ENCODE measurements around the gene SNX8.

The SNX8 gene

GRCh38 chr7:2223321-2223720 lies 90.9 kb downstream of the SNX8 start:
- no peak for DNase-seq (ENCODE audit: low read depth in 2 of 2)

GRCh38 chr7:2222516-2222915 lies 91.7 kb downstream of the SNX8 start:
- no peak for DNase-seq (ENCODE audit: low read depth in 2 of 2)

GRCh38 chr7:2220954-2221353 lies 93.3 kb downstream of the SNX8 start:
- DNase-seq (ENCODE audit: low read depth in 2 of 2): no peak

- DNase-seq (ENCODE audit: low read depth in 2 of 2): no peak
These were observed 93.7 kb downstream of the SNX8 start for GRCh38 chr7:2220506-2220905.

GRCh38 chr7:2220030-2220429 lies 94.2 kb downstream of the SNX8 start:
- no peak for DNase-seq (ENCODE audit: low read depth in 2 of 2)

GRCh38 chr7:2219606-2220005 lies 94.6 kb downstream of the SNX8 start:
- DNase-seq (ENCODE audit: low read depth in 2 of 2): no peak

- no peak for DNase-seq (ENCODE audit: low read depth in 2 of 2)
These were observed 95.1 kb downstream of the SNX8 start for GRCh38 chr7:2219136-2219535.

GRCh38 chr7:2218444-2218785 lies 95.8 kb downstream of the SNX8 start:
- no peak for DNase-seq (ENCODE audit: low read depth in 2 of 2)

GRCh38 chr7:2217716-2218443 lies 96.4 kb downstream of the SNX8 start:
- DNase-seq (ENCODE audit: low read depth in 2 of 2): no peak

- DNase-seq (ENCODE audit: low read depth in 2 of 2): no peak
These were observed 97.0 kb downstream of the SNX8 start for GRCh38 chr7:2217206-2217605.

GRCh38 chr7:2215851-2216250 lies 98.4 kb downstream of the SNX8 start:
- DNase-seq (ENCODE audit: low read depth in 2 of 2): no peak

- DNase-seq (ENCODE audit: low read depth in 2 of 2): no peak
These were observed 99.6 kb downstream of the SNX8 start for GRCh38 chr7:2214636-2215035.

GRCh38 chr7:2213551-2214215 lies 100.6 kb downstream of the SNX8 start:
- DNase-seq (ENCODE audit: low read depth in 2 of 2): no peak

GRCh38 chr7:2212906-2213305 lies 101.3 kb downstream of the SNX8 start:
- no peak for DNase-seq (ENCODE audit: low read depth in 2 of 2)

- no peak for DNase-seq (ENCODE audit: low read depth in 2 of 2)
These were observed 102.3 kb downstream of the SNX8 start for GRCh38 chr7:2211926-2212325.

GRCh38 chr7:2211259-2211880 lies 102.9 kb downstream of the SNX8 start:
- no peak for DNase-seq (ENCODE audit: low read depth in 2 of 2)

GRCh38 chr7:2210551-2211258 lies 103.5 kb downstream of the SNX8 start:
- no peak for DNase-seq (ENCODE audit: low read depth in 2 of 2)

- no peak for DNase-seq (ENCODE audit: low read depth in 2 of 2)
These were observed 104.3 kb downstream of the SNX8 start for GRCh38 chr7:2209961-2210323.

- peak; percentile 52 to 56 for DNase-seq (ENCODE audit: low read depth in 2 of 2)
These were observed 104.9 kb downstream of the SNX8 start for GRCh38 chr7:2209146-2209960.

GRCh38 chr7:2208712-2209111 lies 105.5 kb downstream of the SNX8 start:
- no peak for DNase-seq (ENCODE audit: low read depth in 2 of 2)

- DNase-seq (ENCODE audit: low read depth in 2 of 2): no peak
These were observed 109.0 kb downstream of the SNX8 start for GRCh38 chr7:2205036-2205780.

All from fibroblast of skin of left quadriceps (primary cell).